Sigmoid colon (tissue), 4 donors: ENCODE measurements around the gene FTO.

ENCODE experiments used
- EP300 ChIP-seq, 4 donors: sonication (generic); formaldehyde crosslinking; IDR thresholded peaks; one replicate each; pipeline ENCODE4 v1.6.1; 2017; ENCODE audit warnings: antibody characterized with exemption in 4 of 4
- POLR2A ChIP-seq, 2 donors: fragments of 450-650 bp; IDR thresholded peaks; one replicate each; pipeline ENCODE4 v1.6.1; 2016; ENCODE audit warnings: antibody characterized with exemption in 2 of 2, mild to moderate bottlenecking in 2 of 2, moderate library complexity in 2 of 2
- POLR2AphosphoS5 ChIP-seq, 4 donors: sonication (generic); formaldehyde crosslinking; IDR thresholded peaks; one replicate each; pipeline ENCODE4 v1.6.1; 2017; ENCODE audit warnings: antibody characterized with exemption in 4 of 4
- TF ChIP-seq, protein P1 (sequence below), 4 experiments: fragments of 450-650 bp in 3 of 4; fragments of 200-600 bp in 1 of 4; IDR thresholded peaks; one replicate each; pipeline ENCODE4 v1.5.1; 2016 to 2019; ENCODE audit warnings: antibody characterized with exemption in 4 of 4, mild to moderate bottlenecking in 3 of 4, moderate library complexity in 2 of 4

DNA sequence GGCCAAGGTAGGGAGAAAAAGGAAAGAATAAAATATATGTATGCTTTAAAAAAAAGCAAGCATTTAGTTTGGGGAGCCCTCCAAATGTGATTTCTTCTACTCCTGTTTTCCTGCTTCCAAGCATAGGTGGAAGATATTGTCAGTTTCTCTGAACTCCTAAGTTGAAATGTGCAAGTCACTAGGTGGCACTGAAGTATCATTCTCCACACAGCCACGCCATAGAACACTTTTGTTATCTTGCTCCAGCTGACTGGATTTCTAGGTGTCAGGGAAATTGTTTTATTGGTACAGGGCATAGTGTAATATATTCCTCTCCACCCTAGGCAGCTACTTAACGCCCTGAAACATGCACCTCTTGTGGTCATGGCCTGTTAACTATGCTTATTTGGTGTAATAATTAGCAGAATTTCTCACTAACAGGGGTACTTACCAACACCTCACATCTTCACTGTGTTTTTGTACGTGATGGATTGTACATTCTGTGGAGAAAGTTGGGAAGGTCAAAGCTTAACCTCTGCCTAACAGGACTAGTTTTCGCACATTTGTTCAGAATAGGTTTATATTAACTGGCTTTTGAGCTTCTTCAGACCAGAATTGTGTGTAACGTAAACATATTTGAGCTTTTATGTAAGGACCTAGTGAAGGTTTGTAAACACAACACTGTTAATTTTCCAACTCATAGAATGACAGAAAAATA is 69.3 kb downstream of the FTO start:
- TF ChIP-seq, protein P1, sequence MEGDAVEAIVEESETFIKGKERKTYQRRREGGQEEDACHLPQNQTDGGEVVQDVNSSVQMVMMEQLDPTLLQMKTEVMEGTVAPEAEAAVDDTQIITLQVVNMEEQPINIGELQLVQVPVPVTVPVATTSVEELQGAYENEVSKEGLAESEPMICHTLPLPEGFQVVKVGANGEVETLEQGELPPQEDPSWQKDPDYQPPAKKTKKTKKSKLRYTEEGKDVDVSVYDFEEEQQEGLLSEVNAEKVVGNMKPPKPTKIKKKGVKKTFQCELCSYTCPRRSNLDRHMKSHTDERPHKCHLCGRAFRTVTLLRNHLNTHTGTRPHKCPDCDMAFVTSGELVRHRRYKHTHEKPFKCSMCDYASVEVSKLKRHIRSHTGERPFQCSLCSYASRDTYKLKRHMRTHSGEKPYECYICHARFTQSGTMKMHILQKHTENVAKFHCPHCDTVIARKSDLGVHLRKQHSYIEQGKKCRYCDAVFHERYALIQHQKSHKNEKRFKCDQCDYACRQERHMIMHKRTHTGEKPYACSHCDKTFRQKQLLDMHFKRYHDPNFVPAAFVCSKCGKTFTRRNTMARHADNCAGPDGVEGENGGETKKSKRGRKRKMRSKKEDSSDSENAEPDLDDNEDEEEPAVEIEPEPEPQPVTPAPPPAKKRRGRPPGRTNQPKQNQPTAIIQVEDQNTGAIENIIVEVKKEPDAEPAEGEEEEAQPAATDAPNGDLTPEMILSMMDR (IDR thresholded peaks at IDR 0.05) = peak in 3 of 4 experiments; percentile 19 to 54 (median 20)
- TF ChIP-seq POLR2AphosphoS5 (IDR thresholded peaks at IDR 0.05) (no peak), POLR2A (IDR thresholded peaks at IDR 0.05) (no peak), EP300 (IDR thresholded peaks at IDR 0.05) (no peak)
